IgD-negative memory B cell (primary cell): ENCODE results near the gene GREM2. TPM values are rescaled to one million over a fixed set of nuclear protein-coding genes. Genes with fewer than 3 reads are reported as not detected.

Experiments
- H3K27ac Mint-ChIP-seq, 3 donors: one replicate each; pipeline ENCODE4 v1.8.0; 2020 to 2022; ENCODE audit warnings: mild to moderate bottlenecking in 3 of 3, mixed read lengths in 3 of 3, moderate library complexity in 1 of 3
- H3K27me3 Mint-ChIP-seq: one replicate; pipeline ENCODE4 v1.8.0; 2021; ENCODE audit warnings: mixed read lengths
- H3K36me3 Mint-ChIP-seq: one replicate; pipeline ENCODE4 v1.8.0; 2020; ENCODE audit warnings: mild to moderate bottlenecking, mixed read lengths
- H3K4me1 Mint-ChIP-seq, 3 donors: one replicate each; pipeline ENCODE4 v1.8.0; 2020 to 2022; ENCODE audit warnings: mixed read lengths in 3 of 3, mild to moderate bottlenecking in 1 of 3
- H3K4me3 Mint-ChIP-seq, 4 donors: one replicate each; pipeline ENCODE4 v1.8.0; 2020 to 2022; ENCODE audit warnings: mild to moderate bottlenecking in 4 of 4, mixed read lengths in 4 of 4, moderate library complexity in 3 of 4
- H3K9me3 Mint-ChIP-seq, 3 donors: one replicate each; pipeline ENCODE4 v1.8.0; 2020 to 2021; ENCODE audit warnings: mixed read lengths in 3 of 3, mild to moderate bottlenecking in 1 of 3
- polyA plus RNA-seq: library from polyadenylated mRNA; unstranded; fragments of 300-500 nt; fragmentation: Illumina TruSeq; gene quantifications from one replicate; pipeline ENCODE4 v1.2.3, GENCODE V29; 2021

The GREM2 gene
- polyA plus RNA-seq, result not detected

GRCh38 chr1:240611619-240612480, at the start of gene GREM2:
Gene GREM2, minus strand, starts transcription at chr1:240612155. Its CDS starts 118,680 bp downstream, at chr1:240493475.
- no peak within 1 kb of the TSS for H3K27ac Mint-ChIP-seq
- no peaks in the 10 kb centered on the region for H3K36me3 Mint-ChIP-seq

GRCh38 chr1:240658312-240658960, 46.5 kb upstream of the GREM2 start:
- H3K4me1 Mint-ChIP-seq, result no peaks in the 10 kb centered on the region
- H3K4me3 Mint-ChIP-seq, result no peak overlapping the region
- no peaks in the 10 kb centered on the region for H3K27me3 Mint-ChIP-seq
- peaks cover 1% of the 10 kb centered on the region for H3K36me3 Mint-ChIP-seq
- peaks cover 0 to 4% (median 0%) of the 10 kb centered on the region in 3 donors for H3K9me3 Mint-ChIP-seq
- H3K27ac Mint-ChIP-seq, result no peak overlapping the region

More at GRCh38 chr1:240611619-240612480, at the start of gene GREM2:
- peaks cover 3 to 12% (median 10%) of the 10 kb centered on the region in 3 donors for H3K4me1 Mint-ChIP-seq
- H3K9me3 Mint-ChIP-seq, result no peaks in the 10 kb centered on the region
- peak within 1 kb of the TSS; percentile 52 to 88 (median 82) for H3K4me3 Mint-ChIP-seq
- H3K27me3 Mint-ChIP-seq, result peaks cover 21% of the 10 kb centered on the region

GRCh38 chr1:240656531-240656930, 44.6 kb upstream of the GREM2 start:
- Mint-ChIP-seq H3K27me3 (no peaks in the 10 kb centered on the region), H3K36me3 (peaks cover 1% of the 10 kb centered on the region), H3K4me1 (no peaks in the 10 kb centered on the region), H3K9me3 (peaks cover 0 to 4% (median 0%) of the 10 kb centered on the region in 3 donors), H3K4me3 (no peak overlapping the region), H3K27ac (no peak overlapping the region)

GRCh38 chr1:240652961-240653409, 41.0 kb upstream of the GREM2 start:
- no peak overlapping the region for H3K27ac Mint-ChIP-seq
- H3K36me3 Mint-ChIP-seq, result no peaks in the 10 kb centered on the region

GRCh38 chr1:240652549-240652948, 40.6 kb upstream of the GREM2 start:
- no peaks in the 10 kb centered on the region for H3K4me1 Mint-ChIP-seq
- H3K9me3 Mint-ChIP-seq, result peaks cover 0 to 3% (median 3%) of the 10 kb centered on the region in 3 donors
- no peak overlapping the region for H3K27ac Mint-ChIP-seq
- H3K4me3 Mint-ChIP-seq, result no peak overlapping the region
- no peaks in the 10 kb centered on the region for H3K27me3 Mint-ChIP-seq
- H3K36me3 Mint-ChIP-seq, result no peaks in the 10 kb centered on the region

More at GRCh38 chr1:240652961-240653409, 41.0 kb upstream of the GREM2 start:
- H3K27me3 Mint-ChIP-seq, result no peaks in the 10 kb centered on the region
- H3K4me3 Mint-ChIP-seq, result no peak overlapping the region
- H3K9me3 Mint-ChIP-seq, result peaks cover 0 to 3% (median 3%) of the 10 kb centered on the region in 3 donors
- H3K4me1 Mint-ChIP-seq, result no peaks in the 10 kb centered on the region

- Mint-ChIP-seq H3K36me3 (no peaks in the 10 kb centered on the region), H3K27me3 (no peaks in the 10 kb centered on the region), H3K4me3 (no peak overlapping the region), H3K9me3 (peaks cover 0 to 3% (median 3%) of the 10 kb centered on the region in 3 donors), H3K27ac (no peak overlapping the region), H3K4me1 (no peaks in the 10 kb centered on the region)
Measured at GRCh38 chr1:240650877-240651276, 38.9 kb upstream of the GREM2 start.

- no peak overlapping the region for H3K27ac Mint-ChIP-seq
- H3K27me3 Mint-ChIP-seq, result no peaks in the 10 kb centered on the region
- H3K4me3 Mint-ChIP-seq, result no peak overlapping the region
- peaks cover 0 to 3% (median 3%) of the 10 kb centered on the region in 3 donors for H3K9me3 Mint-ChIP-seq
- H3K36me3 Mint-ChIP-seq, result no peaks in the 10 kb centered on the region
- H3K4me1 Mint-ChIP-seq, result no peaks in the 10 kb centered on the region
Measured at GRCh38 chr1:240649733-240650721, 38.1 kb upstream of the GREM2 start.

- H3K27me3 Mint-ChIP-seq, result no peaks in the 10 kb centered on the region
- no peak overlapping the region for H3K4me3 Mint-ChIP-seq
- no peaks in the 10 kb centered on the region for H3K4me1 Mint-ChIP-seq
- no peaks in the 10 kb centered on the region for H3K36me3 Mint-ChIP-seq
- no peak overlapping the region for H3K27ac Mint-ChIP-seq
- peaks cover 0 to 3% (median 3%) of the 10 kb centered on the region in 3 donors for H3K9me3 Mint-ChIP-seq
Measured at GRCh38 chr1:240646571-240647240, 34.8 kb upstream of the GREM2 start.

- H3K4me3 Mint-ChIP-seq, result peak overlapping the region in 1 of 4 donors; percentile 2
- peaks cover 0 to 3% (median 0%) of the 10 kb centered on the region in 3 donors for H3K9me3 Mint-ChIP-seq
- H3K27ac Mint-ChIP-seq, result no peak overlapping the region
- no peaks in the 10 kb centered on the region for H3K4me1 Mint-ChIP-seq
- H3K36me3 Mint-ChIP-seq, result no peaks in the 10 kb centered on the region
- no peaks in the 10 kb centered on the region for H3K27me3 Mint-ChIP-seq
Measured at GRCh38 chr1:240644732-240645131, 32.8 kb upstream of the GREM2 start.

GRCh38 chr1:240635466-240636256, 23.7 kb upstream of the GREM2 start:
- peaks cover 0 to 7% (median 6%) of the 10 kb centered on the region in 3 donors for H3K9me3 Mint-ChIP-seq
- H3K4me3 Mint-ChIP-seq, result no peak overlapping the region
- H3K4me1 Mint-ChIP-seq, result no peaks in the 10 kb centered on the region
- no peaks in the 10 kb centered on the region for H3K36me3 Mint-ChIP-seq
- no peak overlapping the region for H3K27ac Mint-ChIP-seq
- H3K27me3 Mint-ChIP-seq, result peaks cover 1% of the 10 kb centered on the region

GRCh38 chr1:240630409-240630808, 18.5 kb upstream of the GREM2 start:
- peaks cover 1% of the 10 kb centered on the region for H3K27me3 Mint-ChIP-seq
- H3K36me3 Mint-ChIP-seq, result peaks cover 2% of the 10 kb centered on the region
- H3K9me3 Mint-ChIP-seq, result peaks cover 0 to 5% (median 2%) of the 10 kb centered on the region in 3 donors
- no peak overlapping the region for H3K4me3 Mint-ChIP-seq
- H3K4me1 Mint-ChIP-seq, result no peaks in the 10 kb centered on the region
- no peak overlapping the region for H3K27ac Mint-ChIP-seq

- peaks cover 2% of the 10 kb centered on the region for H3K36me3 Mint-ChIP-seq
- peaks cover 0 to 2% (median 1%) of the 10 kb centered on the region in 3 donors for H3K9me3 Mint-ChIP-seq
- H3K27me3 Mint-ChIP-seq, result no peaks in the 10 kb centered on the region
- peaks cover 0 to 1% (median 0%) of the 10 kb centered on the region in 3 donors for H3K4me1 Mint-ChIP-seq
- H3K4me3 Mint-ChIP-seq, result no peak overlapping the region
- no peak overlapping the region for H3K27ac Mint-ChIP-seq
Measured at GRCh38 chr1:240621249-240621648, 9.3 kb upstream of the GREM2 start.

GRCh38 chr1:240619906-240620621, 8.1 kb upstream of the GREM2 start:
- Mint-ChIP-seq H3K9me3 (peaks cover 0 to 2% (median 1%) of the 10 kb centered on the region in 3 donors), H3K36me3 (no peaks in the 10 kb centered on the region), H3K4me3 (no peak overlapping the region), H3K4me1 (no peaks in the 10 kb centered on the region), H3K27me3 (no peaks in the 10 kb centered on the region), H3K27ac (no peak overlapping the region)
